ENCODE measurements around the gene UFC1.

DNA sequence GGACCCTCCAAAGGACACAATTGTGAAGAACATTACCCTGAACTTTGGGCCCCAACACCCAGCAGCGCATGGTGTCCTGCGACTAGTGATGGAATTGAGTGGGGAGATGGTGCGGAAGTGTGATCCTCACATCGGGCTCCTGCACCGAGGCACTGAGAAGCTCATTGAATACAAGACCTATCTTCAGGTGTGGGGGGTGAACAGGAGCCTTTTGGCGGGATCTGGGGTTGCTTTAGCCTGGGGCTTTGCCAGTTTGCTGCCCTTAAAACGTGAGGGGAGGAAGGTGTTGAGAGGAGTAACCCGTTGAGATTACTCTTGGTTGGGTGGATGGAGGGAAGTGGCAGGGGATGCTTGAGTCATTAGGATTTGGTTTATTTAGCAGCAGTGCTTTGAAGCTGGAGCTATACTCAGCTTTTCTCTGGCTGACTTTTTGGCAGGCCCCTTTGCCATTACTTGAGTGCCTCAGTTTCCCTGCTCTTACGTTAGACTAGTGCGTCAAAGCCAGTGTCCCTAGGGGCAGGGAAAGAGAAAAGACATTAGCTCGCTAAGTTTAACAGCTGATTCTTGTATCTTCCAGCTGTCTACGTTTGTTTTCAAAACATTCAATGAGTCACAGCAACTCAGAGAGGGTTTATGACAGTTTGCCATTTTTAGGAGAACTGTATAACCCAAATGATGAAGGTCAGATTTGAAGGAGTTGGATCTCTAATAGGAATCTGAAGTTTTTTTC lies 52.8 kb downstream of the UFC1 start:
- TF ChIP-seq, protein P1, sequence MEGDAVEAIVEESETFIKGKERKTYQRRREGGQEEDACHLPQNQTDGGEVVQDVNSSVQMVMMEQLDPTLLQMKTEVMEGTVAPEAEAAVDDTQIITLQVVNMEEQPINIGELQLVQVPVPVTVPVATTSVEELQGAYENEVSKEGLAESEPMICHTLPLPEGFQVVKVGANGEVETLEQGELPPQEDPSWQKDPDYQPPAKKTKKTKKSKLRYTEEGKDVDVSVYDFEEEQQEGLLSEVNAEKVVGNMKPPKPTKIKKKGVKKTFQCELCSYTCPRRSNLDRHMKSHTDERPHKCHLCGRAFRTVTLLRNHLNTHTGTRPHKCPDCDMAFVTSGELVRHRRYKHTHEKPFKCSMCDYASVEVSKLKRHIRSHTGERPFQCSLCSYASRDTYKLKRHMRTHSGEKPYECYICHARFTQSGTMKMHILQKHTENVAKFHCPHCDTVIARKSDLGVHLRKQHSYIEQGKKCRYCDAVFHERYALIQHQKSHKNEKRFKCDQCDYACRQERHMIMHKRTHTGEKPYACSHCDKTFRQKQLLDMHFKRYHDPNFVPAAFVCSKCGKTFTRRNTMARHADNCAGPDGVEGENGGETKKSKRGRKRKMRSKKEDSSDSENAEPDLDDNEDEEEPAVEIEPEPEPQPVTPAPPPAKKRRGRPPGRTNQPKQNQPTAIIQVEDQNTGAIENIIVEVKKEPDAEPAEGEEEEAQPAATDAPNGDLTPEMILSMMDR (IDR thresholded peaks at IDR 0.05; ENCODE audit: extremely low read depth in 1 of 2, insufficient read depth in 1 of 2, low read depth in 1 of 2, low read length in 2 of 2) = no peak
- no peak for TF ChIP-seq EZH2 (IDR thresholded peaks at IDR 0.05; ENCODE audit: borderline replicate concordance, low read depth, low read length, severe bottlenecking)
- TF ChIP-seq MYC (IDR thresholded peaks at IDR 0.05; ENCODE audit: low read depth, low read length) = no peak
- TF ChIP-seq POLR2AphosphoS5 (IDR thresholded peaks at IDR 0.05; ENCODE audit: insufficient read depth, low read depth, low read length) = no peak
- no peak for TF ChIP-seq POLR2A (IDR thresholded peaks at IDR 0.05; ENCODE audit: low read depth, low read length)
- TF ChIP-seq, protein P2, sequence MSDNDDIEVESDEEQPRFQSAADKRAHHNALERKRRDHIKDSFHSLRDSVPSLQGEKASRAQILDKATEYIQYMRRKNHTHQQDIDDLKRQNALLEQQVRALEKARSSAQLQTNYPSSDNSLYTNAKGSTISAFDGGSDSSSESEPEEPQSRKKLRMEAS (IDR thresholded peaks at IDR 0.05; ENCODE audit: insufficient read depth, insufficient read length) = no peak
- no peak for TF ChIP-seq GATA2 (IDR thresholded peaks at IDR 0.05; ENCODE audit: insufficient read depth, insufficient read length, low read depth, low read length)
- no peak for TF ChIP-seq JUN (IDR thresholded peaks at IDR 0.05; ENCODE audit: borderline replicate concordance, insufficient read depth, insufficient read length, low read depth)

All from endothelial cell of umbilical vein (primary cell).